HG02870 (cell line): ENCODE data around the gene CEND1.

Source experiments
- ATAC-seq: cut with Tn5 transposase; IDR thresholded peaks from one replicate; pipeline ENCODE4 v1.9.1; 2021; ENCODE audit warnings: mild to moderate bottlenecking, moderate library complexity; ENCODE audit not compliant: unreplicated experiment

The CEND1 gene

GRCh38 chr11:789943-790342, at the start of gene CEND1:
CEND1 (minus strand) TSS chr11:790090; CDS start chr11:788576, 1,514 bp downstream.
- ATAC-seq: no peak

GRCh38 chr11:839280-839623, 49.4 kb upstream of the CEND1 start:
- no peak for ATAC-seq

- ATAC-seq: no peak
These were observed 48.8 kb upstream of the CEND1 start for GRCh38 chr11:838441-839279.

- no peak for ATAC-seq
These were observed 48.1 kb upstream of the CEND1 start for GRCh38 chr11:837990-838307.

- no peak for ATAC-seq
These were observed 47.5 kb upstream of the CEND1 start for GRCh38 chr11:837189-837989.

GRCh38 chr11:836700-837099, 46.8 kb upstream of the CEND1 start:
- ATAC-seq: no peak

- ATAC-seq: no peak
These were observed 46.4 kb upstream of the CEND1 start for GRCh38 chr11:836274-836673.

- ATAC-seq: no peak
These were observed 44.8 kb upstream of the CEND1 start for GRCh38 chr11:834371-835316.

- no peak for ATAC-seq
These were observed 44.0 kb upstream of the CEND1 start for GRCh38 chr11:833849-834311.

GRCh38 chr11:833114-833791, 43.4 kb upstream of the CEND1 start:
- ATAC-seq: peak; percentile 14

- ATAC-seq: peak; percentile 35
These were observed 42.7 kb upstream of the CEND1 start, which contains the start of gene CD151 for GRCh38 chr11:832529-833113. CD151 (plus strand) TSS chr11:832952; CDS start chr11:836070, 3,118 bp downstream.

GRCh38 chr11:831961-832528, 42.2 kb upstream of the CEND1 start:
- ATAC-seq: no peak

- ATAC-seq: no peak
These were observed 41.4 kb upstream of the CEND1 start for GRCh38 chr11:831118-831864.

- ATAC-seq: peak; percentile 28
These were observed 40.6 kb upstream of the CEND1 start for GRCh38 chr11:830295-831117.

- ATAC-seq: no peak
These were observed 40.0 kb upstream of the CEND1 start for GRCh38 chr11:829847-830294.

- no peak for ATAC-seq
These were observed 39.4 kb upstream of the CEND1 start for GRCh38 chr11:829176-829846.

GRCh38 chr11:828506-829175, 38.8 kb upstream of the CEND1 start:
- no peak for ATAC-seq
